Osteoblast (primary cell): ENCODE results near the gene FBXL17. TPM values are rescaled to one million over a fixed set of nuclear protein-coding genes. Genes with fewer than 3 reads are reported as not detected.

ENCODE experiments used
- DNase-seq: peaks from one replicate; pipeline ENCODE4 v3.0.0; 2011; ENCODE audit warnings: low spot score, mixed read lengths; ENCODE audit not compliant: insufficient read length; ENCODE audit errors: missing footprints
- H2AFZ ChIP-seq: 2 replicates; pipeline ENCODE4 v1.6.0; 2011; ENCODE audit warnings: mild to moderate bottlenecking, low read length
- H3K27ac ChIP-seq: 2 replicates; pipeline ENCODE4 v1.5.1; 2011; ENCODE audit warnings: mild to moderate bottlenecking, low read depth, low read length, moderate library complexity
- H3K27me3 ChIP-seq: 2 replicates; pipeline ENCODE4 v1.6.0; 2012; ENCODE audit warnings: mild to moderate bottlenecking, control low read depth, inconsistent platforms, low read length, moderate library complexity; ENCODE audit not compliant: insufficient read depth
- H3K36me3 ChIP-seq: 2 replicates; pipeline ENCODE4 v1.5.1; 2011; ENCODE audit warnings: mild to moderate bottlenecking, low read length, control low read depth, moderate library complexity; ENCODE audit not compliant: insufficient read depth
- H3K4me1 ChIP-seq: 2 replicates; pipeline ENCODE4 v1.5.1; 2011; ENCODE audit warnings: mild to moderate bottlenecking, low read length, control low read depth, moderate library complexity; ENCODE audit not compliant: insufficient read depth
- H3K4me2 ChIP-seq: 2 replicates; pipeline ENCODE4 v1.6.0; 2011; ENCODE audit warnings: mild to moderate bottlenecking, low read length; ENCODE audit not compliant: insufficient read depth
- H3K4me3 ChIP-seq: fragments of 200-600 bp; sonication (generic); 3 replicates; pipeline ENCODE4 v1.5.1; 2012; ENCODE audit warnings: mild to moderate bottlenecking, low read length, inconsistent platforms; ENCODE audit not compliant: insufficient read depth
- H3K79me2 ChIP-seq: 2 replicates; pipeline ENCODE4 v1.6.0; 2012; ENCODE audit warnings: mild to moderate bottlenecking, low read length, control low read depth, inconsistent platforms; ENCODE audit not compliant: insufficient read depth
- H3K9me3 ChIP-seq: 2 replicates; pipeline ENCODE4 v1.5.1; 2011; ENCODE audit warnings: low read depth, low read length, control low read depth
- H4K20me1 ChIP-seq: 2 replicates; pipeline ENCODE4 v1.6.0; 2012; ENCODE audit warnings: mild to moderate bottlenecking, low read length, control low read depth; ENCODE audit not compliant: insufficient read depth
- total RNA-seq: library from RNA; depleted of rRNA; stranded (reverse); fragments of >200 nt; gene quantifications from 2 replicates; pipeline ENCODE4 v1.2.3, GENCODE V29; 2012
- TF ChIP-seq, protein P1 (sequence below): IDR thresholded peaks from 2 replicates; pipeline ENCODE4 v1.5.1; 2011; ENCODE audit warnings: mild to moderate bottlenecking, low read depth, low read length, moderate library complexity; ENCODE audit errors: extremely low read depth

FBXL17 gene
- total RNA-seq, 1 donor, result 19.5 TPM

DNA sequence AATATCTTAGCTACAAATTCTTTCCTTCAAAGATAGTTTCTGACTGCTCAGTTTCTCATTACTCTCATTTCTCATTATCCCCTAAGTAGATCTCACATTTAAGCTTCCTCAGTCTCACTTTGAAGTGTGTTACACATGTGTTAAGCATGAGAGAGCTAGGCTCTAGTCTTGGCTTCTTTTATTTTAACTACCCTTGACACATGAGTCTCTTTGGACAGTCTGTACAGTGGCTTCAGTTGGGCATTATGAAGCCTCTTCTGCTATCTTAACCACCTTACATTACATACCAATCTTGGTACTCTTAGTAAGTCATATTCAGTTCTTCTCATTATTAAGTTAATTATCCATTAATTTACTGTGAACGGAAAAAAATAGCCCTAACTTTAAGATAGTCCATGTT lies 232.5 kb downstream of the FBXL17 start:
- Histone ChIP-seq H3K4me3 (no peak overlapping the region), H3K9me3 (no peaks in the 10 kb centered on the region), H3K79me2 (no peaks in the 10 kb centered on the region), H3K27me3 (no peaks in the 10 kb centered on the region), H2AFZ (no peak overlapping the region), H3K27ac (no peak overlapping the region), H3K36me3 (no peaks in the 10 kb centered on the region), H4K20me1 (no peaks in the 10 kb centered on the region), H3K4me2 (no peak overlapping the region), H3K4me1 (no peaks in the 10 kb centered on the region)
- DNase-seq, result no peak
- TF ChIP-seq, protein P1, sequence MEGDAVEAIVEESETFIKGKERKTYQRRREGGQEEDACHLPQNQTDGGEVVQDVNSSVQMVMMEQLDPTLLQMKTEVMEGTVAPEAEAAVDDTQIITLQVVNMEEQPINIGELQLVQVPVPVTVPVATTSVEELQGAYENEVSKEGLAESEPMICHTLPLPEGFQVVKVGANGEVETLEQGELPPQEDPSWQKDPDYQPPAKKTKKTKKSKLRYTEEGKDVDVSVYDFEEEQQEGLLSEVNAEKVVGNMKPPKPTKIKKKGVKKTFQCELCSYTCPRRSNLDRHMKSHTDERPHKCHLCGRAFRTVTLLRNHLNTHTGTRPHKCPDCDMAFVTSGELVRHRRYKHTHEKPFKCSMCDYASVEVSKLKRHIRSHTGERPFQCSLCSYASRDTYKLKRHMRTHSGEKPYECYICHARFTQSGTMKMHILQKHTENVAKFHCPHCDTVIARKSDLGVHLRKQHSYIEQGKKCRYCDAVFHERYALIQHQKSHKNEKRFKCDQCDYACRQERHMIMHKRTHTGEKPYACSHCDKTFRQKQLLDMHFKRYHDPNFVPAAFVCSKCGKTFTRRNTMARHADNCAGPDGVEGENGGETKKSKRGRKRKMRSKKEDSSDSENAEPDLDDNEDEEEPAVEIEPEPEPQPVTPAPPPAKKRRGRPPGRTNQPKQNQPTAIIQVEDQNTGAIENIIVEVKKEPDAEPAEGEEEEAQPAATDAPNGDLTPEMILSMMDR, result no peak

DNA sequence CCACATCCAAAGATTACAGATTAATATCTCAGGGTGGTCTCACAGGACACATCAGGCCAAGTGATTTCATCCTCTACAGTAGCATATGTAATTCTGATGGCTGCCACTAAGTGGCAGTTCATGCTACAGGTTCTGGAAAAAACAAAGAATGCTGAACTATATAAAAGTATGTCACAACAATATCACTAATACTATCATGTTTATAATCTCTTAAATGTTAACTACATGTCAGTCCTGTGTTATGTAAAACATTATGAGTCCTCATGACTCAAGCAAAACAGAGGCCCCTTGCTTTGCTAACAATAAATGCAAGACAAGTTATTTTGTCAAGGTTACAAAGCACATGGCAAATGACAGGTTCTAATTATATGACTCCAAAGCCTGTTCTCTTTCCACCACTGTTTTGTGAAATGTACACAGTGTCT lies 233.2 kb downstream of the FBXL17 start:
- Histone ChIP-seq H3K36me3 (no peaks in the 10 kb centered on the region), H3K27me3 (no peaks in the 10 kb centered on the region), H3K79me2 (no peaks in the 10 kb centered on the region), H3K4me2 (no peak overlapping the region), H3K9me3 (no peaks in the 10 kb centered on the region), H3K27ac (no peak overlapping the region), H4K20me1 (no peaks in the 10 kb centered on the region), H3K4me1 (no peaks in the 10 kb centered on the region), H3K4me3 (no peak overlapping the region), H2AFZ (no peak overlapping the region)
- no peak for DNase-seq
- TF ChIP-seq, protein P1, result peak; percentile 58

DNA sequence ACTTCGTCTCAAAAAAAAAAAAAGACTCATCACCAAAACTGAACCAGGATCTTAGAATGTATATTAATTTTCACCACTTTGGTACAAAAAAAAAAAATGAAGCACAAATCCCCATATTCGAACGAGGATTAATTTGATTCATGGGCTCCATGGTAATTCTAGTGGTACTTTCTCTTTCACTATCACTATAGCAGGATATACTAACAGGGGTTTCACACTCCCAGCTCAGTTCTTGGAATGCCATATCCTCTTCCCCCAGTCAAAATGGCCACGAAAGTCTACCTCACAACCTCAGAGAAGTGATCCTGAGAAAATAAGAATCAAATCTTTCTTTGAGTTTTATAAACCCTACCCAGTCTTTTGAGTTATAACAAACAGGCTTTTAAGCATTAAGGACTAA lies 235.7 kb downstream of the FBXL17 start:
- no peak overlapping the region for H3K4me3 ChIP-seq
- H3K27me3 ChIP-seq, result no peaks in the 10 kb centered on the region
- no peak overlapping the region for H3K27ac ChIP-seq
- no peaks in the 10 kb centered on the region for H3K4me1 ChIP-seq
- no peak overlapping the region for H2AFZ ChIP-seq
- H3K4me2 ChIP-seq, result no peak overlapping the region
- H3K79me2 ChIP-seq, result no peaks in the 10 kb centered on the region
- no peaks in the 10 kb centered on the region for H3K36me3 ChIP-seq
- no peaks in the 10 kb centered on the region for H4K20me1 ChIP-seq
- TF ChIP-seq, protein P1, result no peak
- DNase-seq, result no peak
- no peaks in the 10 kb centered on the region for H3K9me3 ChIP-seq

DNA sequence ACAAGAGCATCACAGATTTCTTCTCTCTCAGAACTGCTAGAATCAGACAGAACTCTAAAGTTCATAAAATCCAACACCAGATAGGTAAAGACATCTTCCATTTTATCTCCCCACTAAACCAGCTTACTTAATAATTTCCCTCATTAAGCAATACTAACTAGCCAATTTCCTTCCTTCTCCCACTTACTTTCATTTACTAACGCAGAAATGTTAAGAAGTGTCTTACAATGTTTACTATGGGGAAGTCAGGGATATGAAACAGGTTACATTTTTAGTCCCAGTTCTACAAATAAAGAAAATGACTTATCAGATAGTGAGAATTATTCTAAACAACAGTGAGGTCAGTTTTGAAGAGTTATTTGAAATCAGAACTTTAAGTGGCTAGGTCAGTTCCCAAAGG lies 236.5 kb downstream of the FBXL17 start:
- no peak for DNase-seq
- no peaks in the 10 kb centered on the region for H3K27me3 ChIP-seq
- no peak overlapping the region for H3K4me2 ChIP-seq
- no peak overlapping the region for H3K27ac ChIP-seq
- no peaks in the 10 kb centered on the region for H3K9me3 ChIP-seq
- TF ChIP-seq, protein P1, result no peak
- no peaks in the 10 kb centered on the region for H3K4me1 ChIP-seq
- H4K20me1 ChIP-seq, result no peaks in the 10 kb centered on the region
- H2AFZ ChIP-seq, result no peak overlapping the region
- no peaks in the 10 kb centered on the region for H3K79me2 ChIP-seq
- H3K36me3 ChIP-seq, result no peaks in the 10 kb centered on the region
- no peak overlapping the region for H3K4me3 ChIP-seq
